IMR-90 (cell line): ENCODE measurements around the gene ANKRD61.

ENCODE experiments used
- MAFK ChIP-seq: IDR thresholded peaks from 2 replicates; pipeline ENCODE4 v1.6.1; 2012; ENCODE audit warnings: low read depth, low read length, improper control_type of control experiment
- MAZ ChIP-seq: IDR thresholded peaks from 2 replicates; pipeline ENCODE4 v1.6.1; 2012; ENCODE audit warnings: low read depth, mild to moderate bottlenecking, low read length, improper control_type of control experiment, moderate library complexity, borderline replicate concordance
- MXI1 ChIP-seq: IDR thresholded peaks from 2 replicates; pipeline ENCODE4 v1.6.1; 2012; ENCODE audit warnings: low read depth, mild to moderate bottlenecking, low read length, moderate library complexity, borderline replicate concordance
- POLR2A ChIP-seq: IDR thresholded peaks from 2 replicates; pipeline ENCODE4 v1.6.1; 2012; ENCODE audit warnings: mild to moderate bottlenecking, low read depth, low read length
- RCOR1 ChIP-seq: IDR thresholded peaks from 2 replicates; pipeline ENCODE4 v1.6.1; 2012; ENCODE audit warnings: mild to moderate bottlenecking, low read length, improper control_type of control experiment; ENCODE audit not compliant: insufficient replicate concordance
- SMC3 ChIP-seq: fragments of 150-350 bp; IDR thresholded peaks from 2 replicates; pipeline ENCODE4 v1.6.1; 2016; ENCODE audit warnings: low read depth, mild to moderate bottlenecking, antibody characterized with exemption, low read length, moderate library complexity
- TF ChIP-seq, protein P1 (sequence below): conservative IDR thresholded peaks from 2 replicates; pipeline ENCODE4 v1.5.1; 2012; ENCODE audit warnings: mild to moderate bottlenecking, low read depth, low read length, improper control_type of control experiment

DNA sequence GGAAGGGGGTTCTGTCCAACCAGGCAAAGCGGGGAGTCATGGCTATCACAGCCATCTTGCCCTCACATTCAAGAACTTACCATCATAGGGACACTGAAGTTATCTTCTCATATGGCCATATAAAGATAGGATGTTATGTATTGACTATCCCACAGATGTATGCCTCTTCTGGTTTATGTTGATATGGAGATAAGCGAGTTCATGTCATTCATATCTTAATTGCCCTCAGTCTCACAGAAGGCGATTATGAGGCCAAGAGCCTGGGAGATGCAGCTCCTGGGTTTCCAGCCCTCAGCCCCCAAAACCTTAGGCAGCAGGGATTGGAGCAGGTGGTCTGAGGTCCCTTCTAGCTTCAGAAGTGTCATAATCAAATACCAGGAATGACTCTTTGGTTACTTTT is 8.5 kb upstream of the ANKRD61 start:
- TF ChIP-seq, protein P1, sequence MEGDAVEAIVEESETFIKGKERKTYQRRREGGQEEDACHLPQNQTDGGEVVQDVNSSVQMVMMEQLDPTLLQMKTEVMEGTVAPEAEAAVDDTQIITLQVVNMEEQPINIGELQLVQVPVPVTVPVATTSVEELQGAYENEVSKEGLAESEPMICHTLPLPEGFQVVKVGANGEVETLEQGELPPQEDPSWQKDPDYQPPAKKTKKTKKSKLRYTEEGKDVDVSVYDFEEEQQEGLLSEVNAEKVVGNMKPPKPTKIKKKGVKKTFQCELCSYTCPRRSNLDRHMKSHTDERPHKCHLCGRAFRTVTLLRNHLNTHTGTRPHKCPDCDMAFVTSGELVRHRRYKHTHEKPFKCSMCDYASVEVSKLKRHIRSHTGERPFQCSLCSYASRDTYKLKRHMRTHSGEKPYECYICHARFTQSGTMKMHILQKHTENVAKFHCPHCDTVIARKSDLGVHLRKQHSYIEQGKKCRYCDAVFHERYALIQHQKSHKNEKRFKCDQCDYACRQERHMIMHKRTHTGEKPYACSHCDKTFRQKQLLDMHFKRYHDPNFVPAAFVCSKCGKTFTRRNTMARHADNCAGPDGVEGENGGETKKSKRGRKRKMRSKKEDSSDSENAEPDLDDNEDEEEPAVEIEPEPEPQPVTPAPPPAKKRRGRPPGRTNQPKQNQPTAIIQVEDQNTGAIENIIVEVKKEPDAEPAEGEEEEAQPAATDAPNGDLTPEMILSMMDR: no peak
- no peak for TF ChIP-seq MAFK
- TF ChIP-seq MAZ: no peak
- no peak for TF ChIP-seq MXI1
- TF ChIP-seq SMC3: no peak
- TF ChIP-seq POLR2A: no peak
- TF ChIP-seq RCOR1: no peak
